ENCODE data around the gene ATG9A.

The ATG9A gene

GRCh38 chr2:219228041-219228910 lies 1.2 kb downstream of the ATG9A start:
- intact Hi-C loops (cut with DNase I), result no loop called here
- peak in 2 of 10 donors; percentile 50 to 57 for DNase-seq

GRCh38 chr2:219225350-219225749 lies 4.1 kb downstream of the ATG9A start:
- DNase-seq, result no peak
- intact Hi-C loops (cut with DNase I), result no loop called here

GRCh38 chr2:219223831-219224610 lies 5.4 kb downstream of the ATG9A start:
- intact Hi-C loops (cut with DNase I), result no loop called here
- peak in 1 of 10 donors; percentile 69 for DNase-seq

- peak in 1 of 10 donors; percentile 61 for DNase-seq
- intact Hi-C loops (cut with DNase I), result no loop called here
These were observed 7.4 kb downstream of the ATG9A start for GRCh38 chr2:219221957-219222518.

DNA sequence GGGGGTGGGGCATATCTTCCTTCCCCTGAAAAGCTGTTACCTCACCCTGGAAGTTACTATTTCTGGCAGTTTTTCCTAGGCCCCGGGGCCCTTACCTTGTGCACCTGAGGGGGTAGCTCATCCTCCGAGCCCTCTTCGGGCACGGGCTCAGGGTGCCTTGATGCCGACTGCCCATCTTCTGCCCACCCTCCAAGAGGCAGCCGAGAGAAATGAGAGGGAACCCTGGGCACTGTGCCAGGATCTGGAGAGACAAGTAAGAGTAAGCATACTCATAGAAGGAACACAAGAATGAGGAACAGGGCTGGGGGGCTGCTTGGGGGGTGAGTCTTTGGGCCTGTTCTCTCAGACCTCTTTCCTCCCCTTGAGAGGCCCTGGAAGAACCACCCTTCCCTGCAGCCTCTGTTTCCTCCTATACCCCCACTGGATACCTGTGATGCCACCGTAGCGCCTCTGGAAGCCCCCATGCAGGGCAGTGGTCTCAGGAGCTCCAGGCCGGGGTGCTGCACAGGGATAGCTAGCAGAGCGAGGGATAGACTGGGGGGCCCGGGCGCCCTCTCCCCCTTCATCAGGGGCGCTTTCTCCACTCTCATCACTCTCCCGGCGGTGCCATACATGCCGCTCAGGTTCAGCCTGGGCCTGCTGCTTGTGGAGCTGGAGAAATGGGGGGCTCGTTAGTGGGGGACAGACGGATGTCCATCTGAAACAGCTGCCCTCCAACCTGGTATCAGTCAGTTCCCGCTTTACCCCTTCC lies 8.6 kb downstream of the ATG9A start:
- DNase-seq, result peak in 1 of 10 donors; percentile 62
- intact Hi-C loops (cut with DNase I), result no loop called here

GRCh38 chr2:219219784-219220532 lies 9.5 kb downstream of the ATG9A start:
- intact Hi-C loops (cut with DNase I), result no loop called here
- DNase-seq, result no peak

- intact Hi-C loops (cut with DNase I), result loop anchor here (1.0 kb wide), 1 partner anchor 26 kb away; the partner anchor contains the start of genes GLB1L and STK16
These were observed 10.4 kb downstream of the ATG9A start, which contains the start of gene ABCB6 for GRCh38 chr2:219218732-219219701. Gene ABCB6, minus strand, starts transcription at chr2:219218958. Its CDS starts 285 bp downstream, at chr2:219218673.

GRCh38 chr2:219218217-219218731 lies 11.2 kb downstream of the ATG9A start:
- intact Hi-C loops (cut with DNase I), result loop anchor here (1.0 kb wide), 1 partner anchor 27 kb away; the partner anchor contains the start of genes GLB1L and STK16
- peak in 9 of 10 donors; percentile 17 to 94 (median 62) for DNase-seq

More at GRCh38 chr2:219218732-219219701, 10.4 kb downstream of the ATG9A start, which contains the start of gene ABCB6:
- peak; percentile 96 to 100 (median 98) for DNase-seq

DNA sequence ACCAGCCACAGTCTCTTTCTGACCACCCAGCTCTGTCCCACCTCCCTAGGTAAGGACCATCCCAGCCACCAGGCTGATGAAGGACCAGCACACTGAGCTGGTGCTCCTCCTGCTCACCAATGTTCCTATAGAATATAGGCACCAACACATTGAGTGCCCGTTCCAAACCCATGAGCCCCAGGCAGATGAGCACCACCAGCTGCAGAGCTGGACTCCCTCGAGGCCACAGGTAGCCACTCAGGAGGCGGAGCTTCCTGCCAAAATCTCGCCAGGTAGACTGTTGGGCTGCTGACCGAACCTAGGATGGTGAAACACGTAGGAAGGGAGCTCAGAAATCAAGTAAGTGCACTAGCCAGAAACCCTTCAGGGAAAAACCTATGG lies 12.9 kb downstream of the ATG9A start:
- intact Hi-C loops (cut with DNase I), result no loop called here

GRCh38 chr2:219215871-219216534 lies 13.4 kb downstream of the ATG9A start:
- intact Hi-C loops (cut with DNase I), result no loop called here

More for the DNA sequence above, 12.9 kb downstream of the ATG9A start:
- DNase-seq, result peak in 1 of 10 donors; percentile 56

DNA sequence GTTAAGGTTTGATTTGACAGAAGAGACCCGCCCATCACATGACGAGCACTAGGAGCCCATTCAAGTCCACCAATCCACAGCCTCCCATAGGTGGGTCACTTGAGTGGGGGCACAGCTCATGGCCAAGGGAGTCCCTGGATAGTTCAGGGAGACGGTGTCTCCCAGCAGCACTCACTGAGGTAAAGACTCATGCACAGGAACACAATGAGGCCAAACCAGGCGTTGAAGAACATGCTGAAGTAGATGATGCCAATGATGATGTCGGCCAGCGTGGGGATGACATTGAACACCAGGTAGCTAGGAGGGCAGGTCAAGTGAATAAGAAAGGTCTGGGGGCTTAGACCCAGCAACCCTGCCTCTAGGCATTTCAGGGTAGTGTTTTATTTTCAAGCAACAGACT lies 14.7 kb downstream of the ATG9A start:
- intact Hi-C loops (cut with DNase I), result no loop called here
- no peak for DNase-seq

More at GRCh38 chr2:219215871-219216534, 13.4 kb downstream of the ATG9A start:
- peak in 1 of 10 donors; percentile 78 for DNase-seq

- intact Hi-C loops (cut with DNase I), result no loop called here
- peak in 1 of 10 donors; percentile 73 for DNase-seq
These were observed 15.3 kb downstream of the ATG9A start for GRCh38 chr2:219214141-219214540.

DNA sequence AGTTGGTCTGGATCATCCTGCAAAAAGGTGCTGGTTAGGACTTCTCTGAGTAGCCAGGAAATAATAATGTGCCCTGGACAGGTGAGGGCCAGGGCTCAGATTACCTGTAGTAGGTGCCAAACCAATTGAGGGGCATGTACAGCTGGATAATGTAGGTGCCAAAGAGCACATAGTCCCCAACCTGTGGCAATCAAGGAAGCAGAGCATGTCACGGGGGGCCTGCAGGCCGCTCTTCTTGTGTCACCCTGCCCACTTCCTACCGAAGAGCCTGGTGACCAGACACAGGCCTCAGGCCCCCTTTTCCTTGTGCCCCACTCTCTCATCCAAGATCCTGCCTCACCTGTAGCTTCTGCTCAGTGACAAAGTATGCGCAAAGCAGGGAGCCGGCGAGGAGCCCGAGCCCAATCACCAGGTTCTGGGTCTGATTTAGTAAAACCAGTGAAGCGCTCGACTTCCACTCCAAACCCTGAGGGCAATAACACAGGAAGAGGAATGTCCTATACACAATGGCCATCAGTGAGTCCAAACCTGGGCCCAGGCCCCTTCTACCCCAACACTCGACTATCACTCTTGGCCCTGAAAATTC lies 15.9 kb downstream of the ATG9A start:
- intact Hi-C loops (cut with DNase I), result no loop called here
- DNase-seq, result peak in 1 of 10 donors; percentile 38

GRCh38 chr2:219213026-219213415 lies 16.4 kb downstream of the ATG9A start:
- DNase-seq, result no peak

GRCh38 chr2:219210886-219211362 lies 18.5 kb downstream of the ATG9A start:
- intact Hi-C loops (cut with DNase I), result no loop called here
- peak in 1 of 10 donors; percentile 56 for DNase-seq

More at GRCh38 chr2:219213026-219213415, 16.4 kb downstream of the ATG9A start:
- intact Hi-C loops (cut with DNase I), result no loop called here

DNA sequence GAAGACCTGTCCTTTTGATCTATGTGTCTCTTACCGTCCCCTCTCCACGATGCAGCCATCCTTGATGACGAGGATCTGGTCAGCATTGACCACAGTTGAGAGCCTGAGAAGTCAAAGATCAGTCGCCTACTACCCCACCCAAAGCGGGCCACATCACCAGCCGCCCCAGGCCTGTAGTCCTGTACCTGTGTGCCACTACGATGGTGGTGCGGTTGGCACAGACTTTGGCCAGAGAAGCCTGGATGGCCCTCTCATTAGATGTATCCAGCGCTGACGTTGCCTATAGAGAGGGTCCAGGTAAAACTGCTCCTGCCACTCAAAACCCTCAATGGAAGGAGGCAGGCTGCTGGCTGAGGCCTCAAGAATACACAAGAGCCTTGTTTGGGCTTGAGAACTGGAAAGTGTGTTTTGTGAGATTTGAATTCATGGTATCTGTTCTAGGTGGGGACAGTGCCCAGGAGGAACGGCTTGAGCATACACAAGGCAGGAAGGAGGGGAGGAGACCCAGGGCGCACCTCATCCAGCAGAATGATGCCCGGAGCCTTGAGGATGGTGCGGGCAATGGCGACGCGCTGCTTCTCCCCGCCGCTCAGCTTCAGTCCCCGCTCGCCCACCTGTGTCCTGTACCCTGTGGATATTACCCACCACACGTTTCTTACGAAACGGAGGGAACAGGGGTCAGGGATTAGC lies 19.1 kb downstream of the ATG9A start:
- DNase-seq, result peak in 1 of 10 donors; percentile 83
- intact Hi-C loops (cut with DNase I), result no loop called here
